GM21786 (cell line): ENCODE measurements around the gene ADPRHL1.
"Not testable (repeated sequence)": the region's sequence is repeated elsewhere in the genome, so short reads cannot be mapped to it uniquely, and the experiment has no call there.

Experiments used
- ATAC-seq: cut with Tn5 transposase; IDR thresholded peaks from one replicate; pipeline ENCODE4 v1.9.1; 2021; ENCODE audit not compliant: unreplicated experiment

ADPRHL1 gene

DNA sequence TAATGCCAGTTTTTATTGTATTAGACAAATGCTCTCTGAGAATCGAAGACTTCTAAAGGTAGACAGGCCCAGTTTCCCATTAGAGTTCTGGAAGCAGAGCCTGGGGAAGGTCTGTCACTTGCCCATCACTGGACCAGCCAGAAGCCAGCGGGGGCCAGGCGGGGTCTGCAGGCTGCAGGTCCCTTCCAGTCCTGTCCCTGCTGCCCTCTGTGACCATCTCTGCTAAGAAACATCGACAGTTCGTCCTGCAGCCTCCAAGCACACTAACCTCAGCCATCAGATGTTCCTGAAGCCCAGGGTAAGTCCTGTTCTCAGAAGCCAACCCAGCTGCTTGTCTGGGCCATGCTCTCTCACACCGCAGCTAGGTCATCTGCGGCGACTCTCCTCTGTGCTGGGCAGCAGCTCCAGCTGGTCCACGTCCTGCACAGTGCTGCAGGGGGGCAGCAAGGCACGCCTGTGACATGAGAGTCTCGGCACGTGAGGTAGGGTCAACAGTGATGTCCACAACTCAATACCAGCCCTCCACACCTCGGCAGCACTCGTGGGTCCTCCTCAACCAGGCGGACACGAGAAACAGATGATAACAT lies 2.9 kb upstream of the ADPRHL1 start:
- no peak for ATAC-seq

DNA sequence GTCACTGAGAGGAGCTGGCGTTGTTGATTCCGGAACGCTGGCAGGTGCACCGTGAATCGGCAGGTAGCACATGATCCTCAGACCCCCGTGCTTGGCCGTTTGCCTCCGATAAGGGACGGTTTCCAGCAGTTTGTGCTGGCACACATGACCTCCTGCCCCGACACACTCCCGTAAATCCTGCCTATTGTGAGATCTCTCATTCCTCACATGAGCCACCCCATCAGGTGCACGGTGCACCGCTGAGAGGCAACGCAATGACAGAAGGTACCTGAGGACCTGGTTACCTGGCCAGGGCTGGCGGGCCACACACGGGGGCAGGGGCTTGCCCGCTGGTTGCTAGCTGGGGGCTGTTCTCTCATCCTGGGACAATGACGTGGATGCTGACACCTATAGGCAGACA lies 2.1 kb upstream of the ADPRHL1 start:
- ATAC-seq = no peak

DNA sequence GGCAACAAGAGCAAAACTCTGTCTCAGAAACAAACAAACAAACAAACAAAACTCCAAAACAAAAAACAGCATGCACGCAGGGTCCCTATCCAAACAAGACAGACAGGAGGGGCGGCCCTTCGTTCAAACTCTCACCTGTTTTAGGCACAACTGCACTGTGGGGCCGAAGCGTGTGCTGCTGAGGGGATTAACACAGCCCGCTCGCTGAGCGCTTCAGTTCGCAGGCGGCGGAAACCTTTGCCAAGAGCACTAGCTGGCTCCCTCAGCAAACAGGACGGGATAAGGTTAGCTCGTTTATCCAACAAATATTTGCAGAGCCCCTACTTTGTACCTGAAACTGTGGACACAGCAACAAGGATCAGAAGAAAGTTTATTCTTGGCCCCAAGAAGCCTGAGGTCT lies 1.6 kb upstream of the ADPRHL1 start:
- ATAC-seq = no peak

DNA sequence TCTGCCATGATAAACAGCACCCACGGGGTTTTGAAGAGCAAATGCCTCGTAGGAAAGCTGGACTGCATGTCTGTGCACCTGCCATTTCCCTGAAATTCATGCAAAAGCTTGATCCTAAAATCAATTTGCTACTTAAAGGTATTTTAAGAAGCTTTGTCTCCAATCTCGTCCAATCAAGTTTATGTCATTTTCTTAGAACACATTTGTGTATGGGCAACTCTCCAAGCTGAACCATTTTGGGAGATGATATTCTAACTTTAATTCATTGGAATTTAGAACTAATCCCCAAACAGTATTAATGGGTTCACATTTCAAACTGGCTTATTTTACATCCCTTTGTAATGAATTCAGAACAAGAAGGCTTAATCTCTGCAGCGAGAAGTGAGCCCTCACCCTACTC lies 822 bp downstream of the ADPRHL1 start:
- no peak for ATAC-seq

DNA sequence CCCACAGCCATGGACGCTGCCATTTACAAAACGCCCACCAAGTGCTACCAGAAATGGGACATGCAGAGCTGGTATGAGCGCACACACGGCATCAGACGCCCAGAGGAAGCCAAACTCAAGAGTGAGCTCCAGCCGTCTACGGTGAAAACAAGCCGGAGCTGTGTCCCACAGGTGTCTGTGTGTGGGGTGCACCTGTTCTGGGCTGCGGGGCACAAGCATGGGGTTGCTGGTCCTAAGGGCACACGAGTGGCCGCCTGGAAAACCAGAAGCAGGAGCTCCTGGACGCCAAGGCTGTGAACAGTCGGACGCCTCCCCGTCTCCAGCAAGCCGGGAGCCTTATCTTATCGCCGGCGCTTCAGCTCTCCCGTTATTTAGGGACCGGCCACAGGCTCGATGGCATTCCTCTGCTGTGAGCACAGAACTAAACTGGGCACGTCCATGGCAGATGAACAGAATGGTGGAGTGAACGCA lies 1.3 kb downstream of the ADPRHL1 start:
- no peak for ATAC-seq

DNA sequence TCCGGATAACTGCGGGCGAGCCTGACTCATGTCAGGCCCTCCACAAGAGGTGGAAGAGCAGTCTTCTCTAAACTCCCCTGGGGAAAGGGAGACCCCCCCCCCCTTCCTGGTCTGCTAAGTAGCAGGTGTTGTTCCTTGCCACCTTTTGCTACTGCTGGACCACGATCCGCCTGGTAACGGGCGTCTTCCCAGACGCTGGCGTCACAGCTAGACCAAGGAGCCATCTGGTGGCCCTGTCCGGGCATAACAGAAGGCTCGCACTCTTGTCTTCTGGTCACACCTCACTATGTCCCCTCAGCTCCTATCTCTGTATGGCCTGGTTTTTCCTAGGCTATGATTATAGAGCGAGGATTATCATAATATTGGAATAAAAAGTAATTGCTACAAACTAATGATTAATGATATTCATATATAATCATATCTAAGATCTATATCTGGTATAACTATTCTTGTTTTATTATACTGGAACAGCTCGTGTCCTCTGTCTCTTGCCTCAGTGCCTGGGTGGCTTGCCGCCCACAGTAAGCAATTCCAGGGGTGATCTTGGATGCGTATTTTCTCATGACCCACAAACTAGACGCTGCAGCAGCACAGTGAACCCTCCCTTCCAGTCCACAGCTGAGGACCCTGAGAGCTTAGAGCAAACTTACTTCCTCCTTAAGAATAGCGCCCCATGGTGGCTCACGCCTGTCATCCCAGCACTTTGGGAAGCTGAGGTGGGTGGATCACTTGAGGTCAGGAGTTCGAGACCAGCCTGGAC lies 2.2 kb downstream of the ADPRHL1 start:
- not testable (repeated sequence) for ATAC-seq

DNA sequence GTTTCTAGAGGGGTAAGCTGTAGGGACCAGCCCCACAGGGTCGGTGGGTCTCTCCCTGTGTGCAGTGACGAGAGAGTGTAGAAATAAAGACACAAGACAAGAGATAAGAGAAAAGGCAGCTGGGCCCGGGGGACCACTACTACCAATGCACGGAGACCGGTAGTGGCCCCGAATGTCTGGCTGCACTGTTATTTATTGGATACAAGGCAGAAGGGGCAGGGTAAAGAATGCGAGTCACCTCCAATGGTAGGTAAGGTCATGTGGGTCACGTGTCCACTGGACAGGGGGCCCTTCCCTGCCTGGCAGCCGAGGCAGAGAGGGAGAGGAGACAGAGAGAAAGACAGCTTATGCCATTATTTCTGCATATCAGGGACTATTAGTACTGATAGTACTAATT lies 2.9 kb downstream of the ADPRHL1 start:
- ATAC-seq = not testable (repeated sequence)

DNA sequence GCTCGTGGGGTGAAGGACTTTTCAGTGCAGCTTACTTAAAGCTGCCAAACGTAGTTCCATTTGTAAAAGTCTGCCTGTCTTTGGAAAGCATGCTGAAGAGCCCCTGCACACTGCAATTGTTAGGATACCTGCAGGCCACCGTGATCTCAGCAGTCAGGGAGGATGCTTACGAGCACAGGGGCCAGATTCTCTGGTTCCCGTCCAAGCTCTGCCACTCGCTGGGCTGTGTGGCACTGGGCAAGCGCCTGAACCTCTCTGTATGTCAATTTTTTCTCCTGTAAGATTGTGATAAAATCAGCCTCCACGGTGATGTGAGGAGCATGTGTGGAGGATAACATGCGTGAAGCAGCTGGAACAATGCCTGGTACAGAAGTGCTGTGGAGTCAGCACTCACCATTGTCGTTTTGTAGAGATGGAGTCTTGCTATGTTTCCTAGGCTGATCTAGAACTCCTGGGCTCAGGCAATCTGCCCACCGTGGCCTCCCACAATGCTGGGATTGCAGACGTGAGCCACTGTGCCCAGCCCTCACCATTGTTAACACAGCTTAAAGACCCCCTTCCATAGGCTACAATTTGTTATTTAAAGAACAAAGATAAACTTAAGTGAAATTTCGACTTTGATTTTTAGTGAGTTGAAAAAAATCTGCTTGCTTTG lies 3.5 kb downstream of the ADPRHL1 start:
- ATAC-seq = no peak

DNA sequence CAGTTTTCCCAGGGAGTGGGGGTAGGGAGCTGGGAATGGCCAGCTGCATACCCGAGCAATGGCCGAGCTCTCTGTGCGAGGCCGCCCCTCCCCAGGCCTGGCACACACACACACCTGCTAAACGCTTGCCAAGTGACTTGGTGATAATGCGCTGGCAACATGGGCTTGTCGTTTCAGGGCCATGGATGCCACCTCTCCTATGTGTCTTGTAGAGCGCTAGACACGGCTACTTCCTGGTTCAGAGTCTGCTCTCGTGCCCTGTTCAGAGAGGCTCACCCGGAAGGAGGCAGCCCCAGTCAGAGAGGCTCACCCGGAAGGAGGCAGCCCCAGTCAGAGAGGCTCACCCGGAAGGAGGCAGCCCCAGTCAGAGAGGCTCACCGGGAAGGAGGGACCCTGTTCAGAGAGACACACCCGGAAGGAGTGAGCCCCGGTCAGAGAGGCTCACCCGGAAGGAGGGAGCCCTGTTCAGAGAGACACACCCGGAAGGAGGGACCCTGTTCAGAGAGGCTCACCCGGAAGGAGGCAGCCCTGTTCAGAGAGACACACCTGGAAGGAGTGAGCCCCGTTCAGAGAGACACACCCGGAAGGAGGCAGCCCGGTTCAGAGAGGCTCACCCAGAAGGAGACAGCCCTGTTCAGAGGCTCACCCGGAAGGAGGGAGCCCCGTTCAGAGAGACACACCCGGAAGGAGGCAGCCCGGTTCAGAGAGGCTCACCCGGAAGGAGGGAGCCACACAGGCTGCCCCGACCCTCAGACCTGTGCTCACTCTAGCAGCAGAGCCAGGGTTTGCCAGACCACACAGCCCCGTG lies 4.2 kb downstream of the ADPRHL1 start:
- no peak for ATAC-seq

DNA sequence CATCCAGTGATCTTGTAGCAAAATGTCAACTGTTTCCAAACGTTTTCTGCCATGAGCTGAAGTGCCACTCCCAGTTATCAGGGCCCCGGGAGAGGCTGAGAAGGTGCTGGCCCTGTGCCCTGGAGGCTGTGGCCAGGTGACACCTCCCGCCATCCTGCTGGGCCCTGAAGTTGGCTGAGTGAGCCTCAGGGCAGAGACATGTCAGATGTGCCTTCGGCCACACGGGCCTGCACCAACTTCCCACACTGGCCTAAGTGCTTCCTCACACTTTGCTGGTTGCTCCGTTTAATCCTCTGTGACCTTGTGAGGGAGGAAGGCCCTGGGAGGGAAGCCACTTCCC lies 4.8 kb downstream of the ADPRHL1 start:
- no peak for ATAC-seq

DNA sequence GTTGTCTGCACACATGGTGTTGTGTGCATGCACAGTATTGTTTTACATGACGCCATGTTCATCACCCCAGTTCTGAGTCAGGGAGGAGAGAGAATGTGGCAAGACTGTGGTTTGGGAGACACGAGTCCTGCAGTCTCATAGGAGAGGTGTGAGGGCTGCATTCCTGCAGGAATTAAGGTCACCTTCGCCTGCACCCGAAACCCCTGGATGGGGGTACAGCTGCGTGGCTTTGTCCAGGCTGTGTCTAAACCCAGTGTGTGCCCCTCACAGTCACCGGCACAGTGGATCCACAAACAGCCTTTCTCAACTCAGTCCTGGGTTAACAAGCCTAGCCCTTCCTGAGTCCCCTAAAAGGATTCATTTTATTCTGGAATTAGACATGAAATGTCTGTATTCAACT lies 5.7 kb downstream of the ADPRHL1 start:
- ATAC-seq = no peak

DNA sequence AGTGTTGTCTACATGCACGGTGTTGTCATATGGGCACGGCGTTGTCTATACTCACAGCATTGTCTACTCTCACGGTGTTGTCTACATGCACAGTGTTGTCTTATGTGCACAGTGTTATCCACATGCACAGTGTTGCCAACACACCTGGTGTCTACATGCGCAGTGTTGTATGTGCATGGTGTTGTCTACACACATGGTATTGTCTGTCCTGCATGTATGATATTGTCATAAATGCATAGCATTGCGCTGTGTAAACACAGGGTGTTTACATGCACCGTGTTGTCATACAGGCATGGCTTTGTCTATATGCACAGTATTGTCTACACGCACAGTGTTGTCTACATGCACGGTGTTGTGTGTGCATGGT lies 6.8 kb downstream of the ADPRHL1 start:
- ATAC-seq = no peak

DNA sequence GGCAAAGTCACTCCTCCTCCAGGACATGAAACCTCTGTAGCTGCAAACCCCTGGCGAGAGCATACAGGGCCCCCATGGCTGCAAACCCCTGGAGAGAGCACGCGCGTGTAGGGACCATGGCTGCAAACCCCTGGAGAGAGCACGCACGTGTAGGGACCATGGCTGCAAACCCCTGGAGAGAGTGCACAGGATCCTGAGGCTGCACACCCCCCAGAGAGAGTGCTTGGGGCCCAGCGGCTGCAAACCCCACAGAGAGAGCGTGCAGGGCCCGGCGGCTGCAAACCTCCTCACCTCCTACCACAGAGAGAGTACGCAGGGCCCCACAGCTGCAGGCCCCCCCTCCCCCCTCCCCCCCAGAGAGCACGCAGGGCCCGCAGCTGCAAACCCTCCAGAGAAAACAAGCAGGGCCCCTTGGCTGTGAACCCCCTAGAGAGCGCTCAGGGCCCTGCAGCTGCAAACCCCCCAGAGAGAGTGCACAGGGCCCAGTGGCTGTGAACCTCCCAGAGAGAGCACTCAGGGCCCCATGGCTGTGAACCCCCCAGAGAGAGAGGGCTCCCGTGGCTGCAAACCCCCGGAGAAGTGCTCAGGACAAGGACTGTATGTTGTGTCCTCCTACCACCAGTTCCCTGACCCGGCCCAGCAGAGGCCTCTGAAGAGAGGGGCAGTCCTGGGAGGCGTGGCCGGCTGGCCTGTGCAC lies 7.3 kb downstream of the ADPRHL1 start:
- ATAC-seq = no peak

DNA sequence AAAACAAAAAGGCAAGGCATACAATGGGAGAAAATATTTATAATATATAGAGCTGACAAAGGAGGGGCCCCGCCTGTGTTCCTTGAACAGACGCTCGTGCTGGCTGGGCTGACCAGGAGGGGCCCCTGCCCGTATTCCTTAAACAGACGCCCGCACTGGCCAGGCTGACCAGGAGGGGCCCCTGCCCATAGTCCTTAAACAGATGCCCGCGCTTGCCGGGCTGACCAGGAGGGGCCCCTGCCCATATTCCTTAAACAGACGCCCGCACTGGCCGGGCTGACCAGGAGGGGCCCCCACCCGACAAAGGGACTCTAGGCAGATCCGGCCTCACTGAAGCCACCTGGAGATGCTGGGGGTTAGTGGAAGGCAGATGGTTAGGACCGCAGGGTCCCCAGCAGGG lies 9.3 kb downstream of the ADPRHL1 start:
- ATAC-seq = no peak

DNA sequence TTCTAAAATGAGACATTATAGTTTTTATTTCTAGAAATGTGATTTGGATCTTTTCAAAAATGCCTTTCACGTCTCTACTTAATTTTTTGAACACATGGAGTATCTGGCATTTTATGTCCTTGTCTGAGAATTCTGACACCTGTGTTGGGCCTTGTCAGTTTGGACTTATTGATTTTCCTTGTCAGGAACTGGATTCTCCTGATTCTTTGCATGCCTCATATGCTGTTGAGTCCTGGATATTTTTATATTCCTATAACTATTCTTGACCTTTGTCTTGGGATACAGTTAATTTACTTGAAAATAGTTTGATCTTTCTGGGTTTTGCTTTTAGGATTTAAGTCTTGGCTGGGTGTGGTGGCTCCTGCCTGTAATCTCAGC lies 10.3 kb downstream of the ADPRHL1 start:
- no peak for ATAC-seq

DNA sequence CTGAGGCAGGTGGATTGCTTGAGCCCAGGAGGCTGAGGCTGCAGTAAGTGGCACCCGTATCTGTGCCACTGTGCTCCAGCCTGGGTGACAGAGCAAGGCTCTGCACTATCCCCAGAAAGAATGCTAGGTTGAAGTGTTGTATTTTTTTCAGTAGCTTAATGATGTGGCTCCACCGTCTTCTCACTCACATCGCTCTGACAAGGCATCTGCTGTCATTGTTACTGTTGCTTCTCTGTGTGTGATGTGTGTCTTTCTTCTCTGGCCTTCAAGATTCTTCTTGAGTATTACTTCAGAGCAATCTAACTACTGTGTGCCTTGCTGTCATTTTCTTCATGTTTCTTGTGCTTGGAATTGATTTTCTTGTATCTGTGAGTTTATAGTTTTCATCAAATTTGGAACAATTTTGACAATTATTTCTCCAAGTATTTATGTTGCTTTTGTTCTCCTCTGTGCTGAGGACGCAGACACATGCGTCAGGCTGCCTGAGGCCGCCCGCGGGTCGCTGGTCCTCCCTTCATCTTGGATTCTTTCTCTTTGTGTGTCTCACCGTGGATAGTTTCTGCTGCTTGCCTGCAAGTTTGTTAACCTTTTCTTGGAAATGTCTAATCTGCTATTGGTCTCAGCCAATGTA lies 10.8 kb downstream of the ADPRHL1 start:
- ATAC-seq = no peak

DNA sequence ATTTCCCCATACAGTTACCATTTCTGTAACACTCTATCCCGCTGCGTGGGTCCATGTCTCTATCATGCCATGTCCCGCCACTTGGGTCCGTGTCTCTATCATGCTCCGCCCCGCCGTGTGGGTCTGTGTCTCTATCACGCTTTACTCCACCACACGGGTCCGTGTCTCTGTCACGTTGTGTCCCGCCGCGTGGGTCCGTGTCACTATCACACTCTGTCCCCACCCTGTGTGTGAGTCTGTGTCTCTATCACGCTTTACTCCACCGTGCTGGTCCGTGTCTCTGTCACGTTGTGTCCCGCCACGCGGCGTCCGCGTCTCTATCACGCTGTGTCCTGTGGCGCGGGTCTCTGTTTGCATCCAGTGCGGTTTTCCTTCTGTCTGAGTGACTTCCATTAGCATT lies 11.6 kb downstream of the ADPRHL1 start:
- ATAC-seq = no peak

DNA sequence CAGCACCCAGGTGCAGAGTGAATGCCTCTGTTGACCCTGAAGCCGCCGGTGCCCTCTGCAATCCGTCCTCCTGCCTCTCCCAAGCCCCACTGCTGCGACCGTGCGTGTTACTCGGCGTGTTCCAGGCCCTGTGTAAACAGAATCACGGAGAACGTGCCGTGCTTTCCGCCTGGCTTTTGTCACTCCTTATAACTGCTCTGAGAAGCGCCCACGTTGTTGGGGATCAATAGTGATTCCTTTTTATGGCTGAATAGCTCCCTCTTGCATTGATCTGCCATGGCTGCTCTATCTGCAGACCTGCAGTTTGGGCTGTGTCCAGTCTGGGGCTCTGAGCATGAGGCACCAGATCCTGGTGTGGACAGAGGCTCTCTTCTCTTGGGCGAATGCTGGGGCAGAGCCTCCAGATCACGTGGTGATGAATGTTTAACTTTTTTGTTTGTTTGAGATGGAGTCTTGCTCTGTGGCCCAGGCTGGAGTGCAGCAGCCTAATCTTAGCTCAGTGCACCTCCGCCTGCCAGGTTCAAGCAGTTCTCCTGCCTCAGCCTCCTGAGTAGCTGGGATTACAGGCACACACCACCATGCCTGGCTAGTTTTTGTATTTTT lies 15.8 kb downstream of the ADPRHL1 start:
- no peak for ATAC-seq

DNA sequence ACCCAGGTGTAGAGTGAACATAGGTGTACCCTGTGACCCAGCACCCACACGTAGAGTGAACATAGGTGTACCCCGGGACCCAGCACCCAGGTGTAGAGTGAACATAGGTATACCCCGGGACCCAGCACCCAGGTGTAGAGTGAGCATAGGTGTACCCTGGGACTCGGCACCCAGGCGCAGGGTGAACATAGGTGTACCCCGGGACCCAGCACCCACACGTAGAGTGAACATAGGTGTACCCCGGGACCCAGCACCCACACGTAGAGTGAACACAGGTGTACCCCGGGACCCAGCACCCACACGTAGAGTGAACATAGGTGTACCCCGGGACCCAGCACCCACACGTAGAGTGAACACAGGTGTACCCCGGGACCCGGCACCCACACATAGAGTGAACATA lies 16.4 kb downstream of the ADPRHL1 start:
- not testable (repeated sequence) for ATAC-seq

DNA sequence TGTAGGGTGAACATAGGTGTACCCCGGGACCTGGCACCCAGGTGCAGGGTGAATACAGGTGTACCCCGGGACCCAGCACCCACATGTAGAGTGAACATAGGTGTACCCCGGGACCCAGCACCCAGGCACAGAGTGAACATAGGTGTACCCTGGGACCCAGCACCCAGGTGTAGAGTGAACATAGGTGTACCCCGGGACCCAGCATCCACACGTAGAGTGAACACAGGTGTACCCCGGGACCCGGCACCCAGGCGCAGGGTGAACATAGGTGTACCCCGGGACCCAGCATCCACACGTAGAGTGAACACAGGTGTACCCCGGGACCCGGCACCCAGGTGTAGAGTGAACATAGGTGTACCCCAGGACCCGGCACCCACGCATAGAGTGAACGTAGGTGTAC lies 17.4 kb downstream of the ADPRHL1 start:
- ATAC-seq = not testable (repeated sequence)
